ENCODE data around the gene SLC25A24. TPM values are rescaled to one million over a fixed set of nuclear protein-coding genes. Genes with fewer than 3 reads are reported as not detected.
"Not testable (repeated sequence)": the region's sequence is repeated elsewhere in the genome, so short reads cannot be mapped to it uniquely, and the experiment has no call there.

Gene SLC25A24
- total RNA-seq, 1 donor from 2014 or later, result 39.8 TPM

- no peak for TF ChIP-seq CTCF (IDR thresholded peaks at IDR 0.05; ENCODE audit: insufficient read depth, low read length, severe bottlenecking)
- Histone ChIP-seq H3K27me3 (ENCODE audit: control insufficient read depth, insufficient read depth, low read length) (no peaks in the 10 kb centered on the region), H3K36me3 (ENCODE audit: control insufficient read depth, insufficient read depth, low read length) (peaks cover 4% of the 10 kb centered on the region), H3K4me3 (ENCODE audit: low read depth, low read length) (no peak overlapping the region)
- FAIRE-seq, result no peak
- DNase-seq (ENCODE audit: low read depth), result no peak
Measured at GRCh38 chr1:108190001-108190634, 10.0 kb downstream of the SLC25A24 start.

GRCh38 chr1:108188801-108189200, 11.3 kb downstream of the SLC25A24 start:
- TF ChIP-seq CTCF (IDR thresholded peaks at IDR 0.05; ENCODE audit: insufficient read depth, low read length, severe bottlenecking), result no peak
- no peak for FAIRE-seq
- no peak overlapping the region for H3K4me3 ChIP-seq (ENCODE audit: low read depth, low read length)
- no peaks in the 10 kb centered on the region for H3K27me3 ChIP-seq (ENCODE audit: control insufficient read depth, insufficient read depth, low read length)
- DNase-seq (ENCODE audit: low read depth), result no peak
- peaks cover 2% of the 10 kb centered on the region for H3K36me3 ChIP-seq (ENCODE audit: control insufficient read depth, insufficient read depth, low read length)

GRCh38 chr1:108182959-108183700, 17.0 kb downstream of the SLC25A24 start:
- FAIRE-seq (no peak), DNase-seq (ENCODE audit: low read depth) (no peak)
- Histone ChIP-seq H3K36me3 (ENCODE audit: control insufficient read depth, insufficient read depth, low read length) (peaks cover 3% of the 10 kb centered on the region), H3K4me3 (ENCODE audit: low read depth, low read length) (no peak overlapping the region), H3K27me3 (ENCODE audit: control insufficient read depth, insufficient read depth, low read length) (no peaks in the 10 kb centered on the region)
- TF ChIP-seq CTCF (IDR thresholded peaks at IDR 0.05; ENCODE audit: insufficient read depth, low read length, severe bottlenecking), result no peak

- peaks cover 4% of the 10 kb centered on the region for H3K36me3 ChIP-seq (ENCODE audit: control insufficient read depth, insufficient read depth, low read length)
- TF ChIP-seq CTCF (IDR thresholded peaks at IDR 0.05; ENCODE audit: insufficient read depth, low read length, severe bottlenecking), result no peak
- FAIRE-seq (no peak), DNase-seq (ENCODE audit: low read depth) (no peak)
- no peaks in the 10 kb centered on the region for H3K27me3 ChIP-seq (ENCODE audit: control insufficient read depth, insufficient read depth, low read length)
- no peak overlapping the region for H3K4me3 ChIP-seq (ENCODE audit: low read depth, low read length)
Measured at GRCh38 chr1:108179018-108179417, 21.1 kb downstream of the SLC25A24 start.

- not testable (repeated sequence) for FAIRE-seq; H3K27me3 ChIP-seq (ENCODE audit: control insufficient read depth, insufficient read depth, low read length); H3K36me3 ChIP-seq (ENCODE audit: control insufficient read depth, insufficient read depth, low read length); DNase-seq (ENCODE audit: low read depth); H3K4me3 ChIP-seq (ENCODE audit: low read depth, low read length)
Measured at GRCh38 chr1:108162409-108162808, 37.7 kb downstream of the SLC25A24 start.

GRCh38 chr1:108159951-108160350, 40.2 kb downstream of the SLC25A24 start:
- not testable (repeated sequence) for H3K36me3 ChIP-seq (ENCODE audit: control insufficient read depth, insufficient read depth, low read length); H3K27me3 ChIP-seq (ENCODE audit: control insufficient read depth, insufficient read depth, low read length); DNase-seq (ENCODE audit: low read depth); FAIRE-seq; H3K4me3 ChIP-seq (ENCODE audit: low read depth, low read length)
